ENCODE results near the gene PPP4R4.
"Not testable (repeated sequence)": the region's sequence is repeated elsewhere in the genome, so short reads cannot be mapped to it uniquely, and the experiment has no call there.

The PPP4R4 gene

DNA sequence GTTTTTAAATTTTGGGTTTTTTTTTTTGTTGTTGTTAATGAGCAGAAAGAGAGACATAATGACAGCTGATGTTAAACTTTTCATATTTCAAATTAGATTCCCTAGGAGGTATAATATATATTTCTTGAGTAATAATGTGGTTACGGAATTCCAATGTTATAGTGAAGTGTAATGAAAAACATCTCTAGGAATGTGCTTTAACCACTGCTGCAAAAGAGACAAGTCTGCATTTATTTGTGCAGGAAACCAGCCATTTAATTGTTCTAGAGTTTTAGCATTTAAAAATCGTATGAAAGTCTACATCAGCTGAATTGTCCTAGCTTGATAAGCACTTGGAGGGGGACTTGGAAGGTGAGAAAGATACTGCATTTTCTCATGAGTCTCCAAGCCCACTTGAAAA lies 104.6 kb downstream of the PPP4R4 start:
- DNase-seq = no peak

DNA sequence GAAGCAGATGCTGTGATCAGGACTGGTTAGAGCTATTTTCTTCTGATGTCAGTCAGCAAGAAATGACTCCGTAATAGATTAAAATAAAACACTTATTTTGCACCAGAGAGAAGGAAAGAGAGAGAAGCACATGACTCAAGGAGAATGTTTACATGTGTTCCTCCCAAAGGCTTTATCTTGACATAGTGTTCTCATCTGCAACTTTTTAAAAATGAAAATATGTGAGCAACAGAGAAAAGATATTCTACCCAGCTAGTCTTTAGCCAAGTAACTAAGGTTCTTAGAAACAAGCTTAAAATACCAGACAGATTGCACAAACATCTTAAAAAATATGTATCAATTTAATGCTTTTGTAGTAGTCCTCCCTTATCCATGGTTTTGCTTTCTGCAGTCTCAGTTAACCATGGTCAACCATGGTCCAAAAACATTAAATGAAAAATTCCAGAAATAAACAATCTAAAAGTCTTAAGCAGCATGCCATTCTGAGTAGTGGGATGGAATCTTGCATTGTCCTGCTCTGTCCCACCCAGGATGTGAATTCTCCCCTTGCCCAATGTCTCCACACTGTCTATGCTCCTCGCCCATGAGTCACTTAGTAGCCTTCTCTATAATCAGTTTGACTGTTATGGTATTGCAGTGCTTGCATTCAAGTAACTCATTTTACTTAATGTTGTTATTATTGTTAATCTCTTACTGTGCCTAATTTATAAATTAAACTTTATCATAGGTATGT lies 109.0 kb downstream of the PPP4R4 start:
- no peak for DNase-seq

DNA sequence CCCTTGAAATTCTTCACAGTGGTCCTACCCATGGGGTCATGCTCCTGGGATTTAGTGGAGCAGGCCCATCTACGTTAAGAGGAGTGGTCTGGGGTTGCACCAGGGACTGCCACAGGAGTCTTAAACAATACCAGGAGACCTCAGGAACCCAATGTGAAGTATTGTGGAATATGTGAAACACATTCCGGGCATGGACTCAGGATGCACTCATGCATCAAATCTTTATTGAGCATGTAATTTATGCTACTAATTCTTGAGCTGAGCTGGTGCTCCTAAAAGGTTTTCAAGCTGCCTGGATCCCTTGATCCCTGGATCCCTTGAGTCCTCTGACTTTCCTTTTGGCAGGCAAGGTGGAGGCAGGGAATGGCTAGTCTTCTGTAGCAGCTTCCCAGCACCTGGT lies 110.1 kb downstream of the PPP4R4 start:
- DNase-seq = no peak

DNA sequence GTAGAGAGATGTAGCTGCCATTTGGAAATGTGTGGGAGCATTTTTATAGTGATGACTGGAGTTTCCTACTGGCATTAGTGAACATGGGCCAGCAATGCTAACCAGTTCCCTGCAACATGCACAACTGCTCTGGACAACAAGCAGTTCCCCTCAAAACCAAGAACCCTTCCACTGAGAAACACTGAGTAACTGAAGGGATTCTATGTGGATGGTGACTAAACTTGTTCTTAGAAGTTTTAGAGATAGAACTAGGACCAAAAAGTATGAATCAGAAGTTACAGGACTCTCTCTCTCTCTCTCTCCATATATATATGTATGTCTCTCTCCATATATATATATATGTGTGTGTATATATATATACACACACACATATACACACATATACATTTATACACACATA lies 111.0 kb downstream of the PPP4R4 start:
- DNase-seq = no peak

DNA sequence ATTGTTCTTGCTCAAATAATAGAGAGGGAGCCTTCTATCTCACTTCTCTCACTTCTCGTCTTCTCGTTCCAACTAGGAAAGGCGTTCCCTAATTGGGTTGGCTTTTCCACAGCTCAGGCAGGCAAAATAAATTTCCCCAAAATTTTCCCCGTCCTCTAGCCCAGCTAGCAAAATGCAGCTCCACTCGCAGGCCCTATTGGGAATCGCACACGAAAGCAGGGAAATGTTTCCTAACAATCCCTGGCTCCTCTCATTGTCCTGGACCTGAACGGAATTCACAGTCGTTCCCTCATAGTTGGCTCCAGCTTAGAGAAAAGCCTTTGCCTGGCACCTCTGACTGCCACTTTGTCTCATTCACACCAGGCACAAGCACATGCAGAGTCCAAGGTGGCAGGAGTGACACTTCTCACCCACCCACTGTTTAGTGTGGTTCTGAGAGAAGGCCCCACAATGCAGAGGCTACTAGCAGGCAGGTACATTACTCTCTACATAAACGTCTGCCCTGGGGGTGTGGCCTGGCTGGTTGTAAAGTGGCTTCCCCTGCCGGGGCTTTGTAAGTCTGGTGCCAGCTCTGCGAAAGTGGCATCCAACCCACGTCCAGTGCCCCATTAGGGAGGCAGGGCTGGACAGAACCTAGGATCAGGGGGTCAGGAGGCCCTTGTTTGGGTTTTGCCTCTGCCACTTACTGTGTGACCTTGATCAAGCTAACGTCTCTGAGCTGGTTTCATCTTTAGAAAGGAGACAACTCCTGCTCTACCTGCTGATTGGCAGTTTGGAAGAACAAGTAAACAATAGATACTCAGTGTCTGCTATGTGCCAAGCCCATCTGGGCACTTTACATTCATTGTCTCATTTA lies 114.7 kb downstream of the PPP4R4 start:
- DNase-seq = no peak

DNA sequence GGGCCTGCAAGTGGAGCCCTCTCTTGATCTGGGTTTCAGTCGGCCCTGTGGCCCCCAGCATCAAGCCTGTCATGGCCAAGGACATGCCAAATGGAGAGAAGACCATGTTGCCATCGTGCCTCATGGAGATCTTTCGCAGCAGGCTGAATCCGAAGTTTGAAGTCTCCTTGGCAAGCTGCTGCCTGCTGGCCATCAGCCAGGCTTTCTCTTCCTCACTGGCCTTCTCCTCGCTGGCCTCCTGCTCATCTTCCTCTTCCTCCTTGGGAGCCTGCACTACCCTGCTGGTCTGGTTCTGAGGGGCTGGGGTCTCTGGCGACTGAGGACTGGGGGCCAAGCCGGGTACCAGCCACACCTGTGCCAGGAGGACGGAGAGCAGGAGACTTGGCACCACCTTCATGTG lies 116.1 kb downstream of the PPP4R4 start:
- no peak for DNase-seq

DNA sequence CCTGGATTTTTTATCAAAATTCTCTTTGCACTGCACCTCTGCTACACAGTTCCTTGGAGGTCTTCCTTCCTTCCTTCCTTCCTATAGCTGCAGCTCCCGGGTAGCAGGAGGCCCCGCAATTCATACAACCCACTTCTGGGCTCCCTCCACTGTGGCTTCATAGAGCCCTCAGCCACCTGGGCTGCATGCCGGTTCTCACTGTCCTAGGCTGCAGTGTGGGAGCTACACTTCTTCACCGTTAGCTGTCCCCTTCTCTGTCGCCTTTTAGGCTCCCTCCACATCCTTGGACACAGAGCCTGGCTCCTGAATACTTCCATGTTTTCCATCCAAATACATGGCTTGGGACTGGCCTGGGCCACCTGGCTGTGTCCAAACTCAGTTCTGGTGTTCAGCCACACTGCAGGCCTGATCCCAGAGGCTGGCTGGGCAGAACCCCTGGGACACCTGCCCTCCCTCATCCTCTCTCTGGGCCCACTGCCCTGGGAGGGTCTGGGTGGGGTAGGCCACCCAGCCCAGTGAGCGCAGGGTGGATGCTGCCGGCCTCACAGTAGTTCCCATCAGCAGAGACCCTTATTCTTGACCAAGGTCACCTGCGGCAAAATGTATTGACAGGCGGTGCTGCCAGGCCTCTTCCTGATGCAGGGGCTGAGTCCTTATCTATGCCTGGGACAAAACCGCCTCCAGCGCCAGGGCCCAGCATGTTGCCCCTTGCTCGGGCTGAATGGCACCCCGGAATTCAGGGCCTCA lies 117.2 kb downstream of the PPP4R4 start:
- DNase-seq = no peak

DNA sequence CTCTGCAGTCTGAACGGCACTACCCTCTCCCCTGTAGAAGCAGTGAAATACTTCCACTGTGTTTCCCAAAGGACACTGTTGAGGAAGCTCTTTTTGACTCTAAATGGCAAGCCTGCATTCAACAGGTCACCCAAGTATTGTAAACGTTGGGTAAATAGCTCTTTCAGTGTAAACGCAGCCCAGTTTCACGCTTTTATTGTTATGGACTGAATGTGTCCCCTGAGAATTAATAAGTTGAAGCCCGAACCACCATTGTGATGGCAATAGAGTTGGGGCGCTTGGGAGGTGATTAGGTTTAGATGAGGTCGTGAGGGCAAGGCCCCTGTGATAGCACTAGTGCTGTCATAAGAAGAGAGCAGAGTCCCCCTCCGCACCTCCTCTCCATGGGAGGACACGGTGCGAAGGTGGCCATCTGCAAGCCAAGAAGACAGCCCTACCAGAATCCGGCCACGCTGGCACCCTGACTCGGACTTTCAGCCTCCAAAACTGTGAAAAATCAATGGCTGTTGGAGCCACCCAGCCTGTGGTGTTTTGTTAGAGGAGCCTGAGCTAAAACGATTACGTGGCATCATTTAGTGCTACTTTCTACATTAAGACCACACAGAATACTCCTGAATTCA lies 117.9 kb downstream of the PPP4R4 start:
- DNase-seq = no peak

DNA sequence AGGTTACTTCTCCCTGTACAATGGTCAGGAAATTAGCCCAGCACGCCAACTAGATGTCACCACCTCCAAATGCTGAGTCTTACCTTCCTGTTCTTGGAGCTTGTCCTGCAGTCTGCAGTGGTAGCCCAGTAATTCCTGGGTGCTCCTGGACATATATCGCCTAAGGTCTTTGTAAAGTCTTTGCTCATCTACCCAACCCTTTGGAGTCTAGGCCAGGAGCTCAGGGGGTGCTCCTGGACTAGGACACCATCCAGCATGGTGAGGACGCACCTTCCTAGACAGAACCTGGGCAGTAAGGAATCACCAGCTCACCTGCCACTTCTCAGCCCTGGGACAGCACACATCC lies 118.4 kb downstream of the PPP4R4 start:
- DNase-seq = no peak

DNA sequence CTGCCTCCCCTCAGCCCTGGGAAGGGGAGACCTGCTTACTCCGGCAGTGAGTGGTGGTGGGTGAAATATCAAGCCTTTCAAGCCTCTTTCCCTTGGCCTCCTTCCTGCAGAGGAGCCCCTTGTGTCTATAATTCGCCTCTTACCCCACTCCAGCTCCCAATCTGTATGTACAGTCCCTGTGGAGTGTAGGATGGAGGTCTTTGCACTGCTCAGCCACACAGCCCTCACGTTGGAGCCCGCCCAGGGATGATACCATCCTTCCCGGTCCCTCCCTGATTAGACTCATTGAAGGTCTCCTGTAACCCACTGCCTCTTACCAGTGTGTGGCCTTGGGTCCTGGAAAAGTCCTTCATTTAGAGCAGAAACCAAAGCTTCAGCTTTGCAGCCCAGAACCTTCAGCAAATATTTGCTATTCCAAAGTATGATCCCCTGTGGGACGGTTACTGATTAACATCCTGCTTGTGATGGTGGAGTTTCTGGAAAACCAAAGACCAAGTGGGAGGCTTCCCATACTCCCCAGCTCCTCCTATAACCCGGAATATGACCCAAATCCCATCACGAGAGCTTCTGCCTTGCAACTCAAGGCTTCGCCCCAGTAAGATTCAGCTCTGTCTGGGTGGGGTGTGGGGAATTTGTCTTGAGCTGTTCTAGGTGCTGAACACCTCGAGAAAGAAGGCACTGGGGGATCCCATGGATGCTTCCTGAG lies 118.9 kb downstream of the PPP4R4 start, which contains the start of gene SERPINA10:
SERPINA10 (minus strand) TSS at position 397 of the 706 bp plus-strand sequence. CDS start 2,675 bp downstream, outside the sequence.
- no peak for DNase-seq

DNA sequence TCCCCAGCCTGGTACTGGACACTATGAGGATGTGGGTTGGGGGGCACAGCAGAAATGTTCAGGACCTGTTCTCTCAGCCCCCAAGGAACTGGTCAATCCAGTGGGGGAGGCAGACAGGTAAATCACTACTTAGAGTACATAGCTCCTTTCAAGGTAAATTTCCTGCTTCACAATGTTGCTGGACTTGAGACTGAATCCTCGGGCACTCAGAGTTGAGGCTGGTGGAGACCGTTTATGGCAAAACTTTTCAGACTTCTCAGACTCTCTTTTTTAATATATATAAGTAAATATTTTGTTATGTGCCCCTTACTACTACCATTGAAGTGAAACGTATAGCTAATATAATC lies 119.4 kb downstream of the PPP4R4 start:
- DNase-seq = no peak

DNA sequence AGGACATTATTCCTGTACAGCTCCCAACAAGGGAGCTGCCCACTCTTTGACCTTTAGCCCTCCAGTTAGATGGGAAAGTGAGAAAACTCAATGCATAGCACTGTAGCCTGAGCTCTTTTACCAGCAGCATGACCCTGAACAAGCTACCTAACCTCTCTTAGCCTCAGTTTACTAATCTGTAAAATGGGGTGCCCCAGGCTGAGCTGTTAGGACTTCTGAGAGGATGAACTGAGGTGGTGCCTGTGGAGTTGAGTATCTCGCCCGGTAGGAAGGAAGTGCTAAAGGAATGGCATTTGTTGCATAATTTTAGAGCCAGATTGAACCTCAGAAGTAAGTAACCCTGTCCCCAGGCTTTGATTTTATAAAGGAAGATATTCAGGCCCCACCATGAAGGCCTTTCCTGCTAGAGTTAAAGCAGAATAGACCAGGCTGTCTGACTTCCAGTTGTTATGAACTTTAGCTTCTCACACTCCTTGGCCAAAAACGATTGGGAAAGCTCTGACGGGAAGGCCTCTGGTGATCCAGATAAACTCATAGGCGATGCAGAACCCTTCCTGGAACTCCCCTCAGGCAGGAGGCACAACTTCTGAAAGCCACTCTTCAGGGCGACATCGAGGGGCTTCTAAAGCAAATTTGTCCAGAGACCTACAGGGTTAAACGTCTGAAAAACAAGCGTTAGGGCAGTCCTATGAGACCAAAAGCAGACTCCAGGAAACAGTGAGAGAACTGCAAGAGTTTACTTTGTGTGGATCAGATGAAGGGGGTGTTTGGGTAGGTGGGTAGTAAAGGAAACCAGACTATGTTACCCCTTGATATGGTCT lies 121.4 kb downstream of the PPP4R4 start:
- DNase-seq = no peak

DNA sequence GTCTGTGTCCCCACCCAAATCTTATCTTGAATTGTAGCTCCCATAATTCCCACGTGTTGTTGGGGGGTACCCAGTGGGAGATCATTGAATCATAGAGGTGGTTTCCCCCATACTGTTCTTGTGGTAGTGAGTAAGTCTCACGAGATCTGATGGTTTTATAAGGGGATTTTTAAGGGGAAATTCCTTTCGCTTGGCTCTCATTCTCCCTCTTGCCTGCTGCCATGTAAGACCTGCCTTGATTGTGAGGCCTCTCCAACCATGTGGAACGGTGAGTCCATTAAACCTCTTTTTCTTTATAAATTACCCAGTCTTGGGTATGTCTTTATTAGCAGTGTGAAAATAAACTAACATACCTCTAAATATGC lies 122.0 kb downstream of the PPP4R4 start:
- not testable (repeated sequence) for DNase-seq

DNA sequence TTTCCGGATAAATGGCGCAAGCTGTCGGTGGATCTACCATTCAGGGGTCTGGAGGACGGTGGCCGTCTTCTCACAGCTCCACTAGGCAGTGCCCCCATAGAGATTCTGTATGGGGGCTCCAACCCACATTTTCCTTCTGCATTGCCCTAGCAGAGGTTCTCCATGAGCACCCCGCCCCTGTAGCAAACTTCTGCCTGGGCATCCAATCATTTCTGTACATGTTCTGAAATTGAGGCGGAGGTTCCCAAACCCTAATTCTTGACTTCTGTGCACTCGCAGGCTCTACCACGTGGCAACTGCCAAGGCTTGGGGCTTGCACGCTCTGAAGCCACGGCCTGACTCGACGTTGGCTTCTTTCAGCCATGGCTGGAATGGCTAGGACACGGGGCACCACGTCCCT lies 124.0 kb downstream of the PPP4R4 start:
- DNase-seq = no peak

DNA sequence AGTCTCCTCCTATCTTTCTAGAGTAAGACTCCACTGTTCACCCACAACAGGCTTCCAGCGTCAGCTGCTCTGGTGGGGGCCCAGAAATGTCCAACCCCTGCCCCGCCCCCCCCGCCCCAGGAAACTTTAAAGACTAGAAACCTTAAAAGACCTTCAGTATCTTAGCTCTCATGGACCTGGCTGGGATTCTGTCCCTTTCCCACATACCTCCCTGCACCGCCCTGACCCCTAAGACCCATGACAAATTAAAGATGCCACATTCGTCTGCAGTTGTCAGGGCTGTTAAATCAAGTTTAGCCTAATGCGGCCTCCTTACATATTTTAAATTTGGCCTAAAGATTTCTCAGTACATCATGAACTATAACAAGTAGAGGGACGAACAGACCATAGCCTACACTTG lies 129.0 kb downstream of the PPP4R4 start:
- no peak for DNase-seq

DNA sequence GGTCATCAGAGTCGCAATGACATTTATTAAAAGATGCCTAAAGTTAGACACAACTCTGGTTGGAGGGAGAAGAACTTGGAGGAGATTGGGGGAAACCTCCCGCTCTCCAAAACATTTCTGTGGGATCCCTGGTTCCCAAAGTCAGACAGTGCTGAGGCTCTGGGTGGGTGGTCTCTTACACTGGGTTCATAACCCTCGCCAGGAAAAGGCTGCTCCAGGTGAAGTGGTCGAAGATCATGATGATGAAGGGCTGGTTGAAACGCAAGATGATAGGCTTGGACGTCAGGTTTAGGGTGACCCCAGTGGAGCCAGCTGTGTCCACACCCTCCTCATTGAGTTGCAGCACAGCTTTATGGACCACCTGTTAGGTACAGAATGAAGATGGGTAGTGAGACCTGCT lies 130.1 kb downstream of the PPP4R4 start:
- DNase-seq = no peak

DNA sequence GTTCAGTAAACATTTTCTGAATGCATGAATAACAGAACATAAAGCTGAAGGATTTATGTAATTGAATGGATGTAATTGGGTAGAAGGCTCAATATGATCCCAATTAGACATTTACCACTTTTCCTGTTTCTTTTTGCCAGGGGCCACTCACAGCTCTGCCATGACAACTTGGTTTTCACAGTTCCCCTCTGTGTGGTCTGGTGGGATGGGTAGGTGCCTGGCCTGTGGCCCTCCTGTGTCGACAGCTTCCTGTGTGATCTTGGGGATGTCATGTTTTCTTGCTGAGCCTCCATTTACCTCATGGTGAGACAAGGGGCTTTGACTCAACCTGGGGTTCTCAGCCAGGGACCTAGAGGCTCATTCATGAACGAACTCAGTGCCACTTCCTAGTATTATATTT lies 131.5 kb downstream of the PPP4R4 start:
- no peak for DNase-seq

DNA sequence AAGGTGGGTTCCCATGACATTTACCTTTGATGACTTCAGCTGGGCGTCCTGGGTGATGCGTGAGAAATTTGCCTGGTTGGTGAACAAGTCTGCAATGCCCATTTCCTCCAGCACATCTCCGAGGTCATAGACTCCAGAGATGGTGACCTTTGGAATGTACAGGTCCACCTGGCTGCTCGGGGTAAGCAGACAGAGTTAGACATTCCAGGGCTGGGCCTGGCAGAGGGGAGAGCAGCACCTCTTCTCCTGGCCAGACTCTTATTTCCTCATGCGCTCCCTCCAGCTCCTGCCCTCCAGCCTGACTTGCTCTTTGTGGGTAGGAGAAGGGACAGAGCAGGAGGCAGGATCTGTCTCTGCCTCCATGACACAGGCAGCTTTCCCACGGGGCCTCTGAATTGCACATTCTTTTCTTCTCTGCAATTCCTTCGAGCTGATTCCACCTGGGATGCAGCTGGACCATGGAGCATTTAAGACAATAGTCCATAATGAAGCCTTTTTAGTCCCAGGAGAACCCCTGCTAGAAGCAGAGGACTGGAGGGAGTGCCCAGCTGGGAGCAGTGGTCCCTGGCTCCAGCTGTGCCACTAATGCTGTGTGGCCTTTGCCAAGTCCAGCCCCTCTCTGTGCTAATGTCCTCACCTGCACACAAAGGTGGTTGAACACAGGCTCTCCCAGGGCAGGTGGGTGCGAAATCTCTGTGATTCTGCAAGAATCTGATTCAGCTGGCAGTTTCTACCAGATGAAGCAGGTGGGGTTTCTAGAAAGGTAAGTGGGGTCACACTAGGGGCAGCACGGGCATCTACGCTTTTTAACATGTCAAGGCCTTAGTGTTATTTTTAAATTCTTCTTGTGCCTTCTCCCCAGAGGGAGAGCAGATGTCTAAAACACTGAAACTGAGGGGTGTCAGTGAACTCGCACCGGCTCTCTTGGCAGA lies 132.2 kb downstream of the PPP4R4 start:
- DNase-seq = no peak

DNA sequence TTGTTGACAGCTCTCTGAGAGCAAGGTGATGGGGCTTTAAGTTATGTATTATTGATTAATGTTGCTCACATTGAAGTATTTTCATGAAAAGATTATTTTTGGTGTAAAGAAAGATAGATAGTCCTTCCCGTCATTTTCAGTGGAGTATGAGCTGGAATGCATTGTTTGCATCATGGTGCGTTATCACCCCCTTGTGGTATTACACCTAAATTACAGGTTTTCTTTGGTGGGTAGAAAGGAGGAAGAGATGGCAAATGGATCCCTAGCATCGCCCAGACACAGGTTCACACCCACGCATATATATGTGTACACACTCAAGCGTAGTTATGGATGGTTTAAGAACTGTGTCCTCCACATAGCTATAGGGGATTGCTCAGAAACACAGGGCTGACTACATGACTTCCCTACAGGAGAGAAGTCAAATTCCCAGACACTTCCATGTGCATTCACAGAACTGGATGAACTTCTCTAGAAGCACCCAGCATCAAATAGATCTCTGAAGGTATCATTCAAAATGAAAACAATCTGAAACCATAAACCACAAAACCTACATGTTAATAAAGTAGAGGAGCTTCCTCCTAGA lies 133.4 kb downstream of the PPP4R4 start:
- no peak for DNase-seq

DNA sequence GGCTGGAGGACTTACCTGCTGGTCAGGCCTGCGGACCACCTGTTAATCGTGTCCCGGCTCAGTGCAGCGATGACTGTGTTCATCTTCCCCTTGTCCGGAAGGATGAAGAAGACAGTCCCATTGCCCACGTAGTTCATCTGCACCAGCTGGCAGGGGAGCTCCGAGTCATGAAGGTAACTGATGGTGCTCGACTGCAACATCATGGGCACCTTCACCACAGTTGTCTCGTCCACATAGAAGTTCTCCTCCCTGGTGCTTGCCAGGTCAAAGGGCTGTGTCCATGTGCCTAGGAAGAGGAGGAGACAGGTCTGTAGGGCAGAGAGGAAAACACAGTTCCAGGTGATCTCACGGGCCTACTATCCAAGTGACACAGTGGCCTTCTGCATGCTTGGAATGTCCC lies 135.6 kb downstream of the PPP4R4 start:
- DNase-seq = no peak
